ENCODE data around the gene ATP8B2.

ATP8B2 gene

GRCh38 chr1:154290921-154291320 is 34.4 kb upstream of the ATP8B2 start:
- Histone ChIP-seq H3K27ac (ENCODE audit: low read length) (no peak overlapping the region), H3K27me3 (ENCODE audit: insufficient read depth, low read length, poor library complexity) (no peaks in the 10 kb centered on the region), H3K9me3 (ENCODE audit: insufficient read depth, low read length, severe bottlenecking) (peaks cover 14% of the 10 kb centered on the region), H3K4me1 (ENCODE audit: insufficient read depth, low read length) (no peaks in the 10 kb centered on the region), H3K4me2 (ENCODE audit: insufficient read depth, low read length) (no peak overlapping the region), H3K4me3 (ENCODE audit: low read depth in 1 of 2, low read length in 2 of 2) (no peak overlapping the region), H3K79me2 (ENCODE audit: insufficient read depth, low read length) (no peaks in the 10 kb centered on the region), H3K9ac (ENCODE audit: low read depth, low read length) (no peak overlapping the region), H2AFZ (ENCODE audit: low read depth, low read length) (no peak overlapping the region), H4K20me1 (ENCODE audit: insufficient read depth, low read length) (no peaks in the 10 kb centered on the region), H3K36me3 (ENCODE audit: insufficient read depth, low read length) (no peaks in the 10 kb centered on the region)
- ATAC-seq (ENCODE audit: insufficient read depth, low read depth), result no peak
- DNase-seq, result no peak
- no peak for TF ChIP-seq CTCF (IDR thresholded peaks at IDR 0.05; ENCODE audit: borderline replicate concordance, extremely low read depth, low read length, poor library complexity, severe bottlenecking)
- TF ChIP-seq EZH2 (IDR thresholded peaks at IDR 0.05; ENCODE audit: borderline replicate concordance, low read depth, low read length, severe bottlenecking), result no peak

GRCh38 chr1:154295408-154296235 is 29.7 kb upstream of the ATP8B2 start:
- H3K9ac ChIP-seq (ENCODE audit: low read depth, low read length), result no peak overlapping the region
- H3K4me3 ChIP-seq (ENCODE audit: low read depth in 1 of 2, low read length in 2 of 2), result no peak overlapping the region
- no peak for DNase-seq
- no peaks in the 10 kb centered on the region for H3K79me2 ChIP-seq (ENCODE audit: insufficient read depth, low read length)
- no peak for TF ChIP-seq EZH2 (IDR thresholded peaks at IDR 0.05; ENCODE audit: borderline replicate concordance, low read depth, low read length, severe bottlenecking)
- TF ChIP-seq CTCF (IDR thresholded peaks at IDR 0.05; ENCODE audit: borderline replicate concordance, extremely low read depth, low read length, poor library complexity, severe bottlenecking), result no peak
- no peak overlapping the region for H3K27ac ChIP-seq (ENCODE audit: low read length)
- H3K4me2 ChIP-seq (ENCODE audit: insufficient read depth, low read length), result no peak overlapping the region
- H3K9me3 ChIP-seq (ENCODE audit: insufficient read depth, low read length, severe bottlenecking), result peaks cover 14% of the 10 kb centered on the region
- no peaks in the 10 kb centered on the region for H3K36me3 ChIP-seq (ENCODE audit: insufficient read depth, low read length)
- ATAC-seq (ENCODE audit: insufficient read depth, low read depth), result no peak
- H2AFZ ChIP-seq (ENCODE audit: low read depth, low read length), result no peak overlapping the region
- H3K4me1 ChIP-seq (ENCODE audit: insufficient read depth, low read length), result no peaks in the 10 kb centered on the region
- H3K27me3 ChIP-seq (ENCODE audit: insufficient read depth, low read length, poor library complexity), result no peaks in the 10 kb centered on the region
- H4K20me1 ChIP-seq (ENCODE audit: insufficient read depth, low read length), result no peaks in the 10 kb centered on the region

GRCh38 chr1:154301582-154301981 is 23.7 kb upstream of the ATP8B2 start:
- H3K27ac ChIP-seq (ENCODE audit: low read length), result no peak overlapping the region
- TF ChIP-seq EZH2 (IDR thresholded peaks at IDR 0.05; ENCODE audit: borderline replicate concordance, low read depth, low read length, severe bottlenecking) (no peak), CTCF (IDR thresholded peaks at IDR 0.05; ENCODE audit: borderline replicate concordance, extremely low read depth, low read length, poor library complexity, severe bottlenecking) (no peak)
- H2AFZ ChIP-seq (ENCODE audit: low read depth, low read length), result no peak overlapping the region
- ATAC-seq (ENCODE audit: insufficient read depth, low read depth) (no peak), DNase-seq (no peak)
- H3K4me1 ChIP-seq (ENCODE audit: insufficient read depth, low read length), result no peaks in the 10 kb centered on the region
- H3K4me2 ChIP-seq (ENCODE audit: insufficient read depth, low read length), result no peak overlapping the region
- H3K9ac ChIP-seq (ENCODE audit: low read depth, low read length), result no peak overlapping the region
- no peaks in the 10 kb centered on the region for H3K36me3 ChIP-seq (ENCODE audit: insufficient read depth, low read length)
- no peaks in the 10 kb centered on the region for H4K20me1 ChIP-seq (ENCODE audit: insufficient read depth, low read length)
- no peaks in the 10 kb centered on the region for H3K27me3 ChIP-seq (ENCODE audit: insufficient read depth, low read length, poor library complexity)
- no peaks in the 10 kb centered on the region for H3K79me2 ChIP-seq (ENCODE audit: insufficient read depth, low read length)
- no peak overlapping the region for H3K4me3 ChIP-seq (ENCODE audit: low read depth in 1 of 2, low read length in 2 of 2)
- no peaks in the 10 kb centered on the region for H3K9me3 ChIP-seq (ENCODE audit: insufficient read depth, low read length, severe bottlenecking)

Data from DND-41 (cell line).